Type B pancreatic cell (in vitro differentiated cells): ENCODE results near the gene NSG2. TPM values are rescaled to one million over a fixed set of nuclear protein-coding genes. Genes with fewer than 3 reads are reported as not detected.

Experiments used
- DNase-seq: peaks from one replicate; pipeline ENCODE4 v3.0.0; 2021; ENCODE audit warnings: mixed read lengths; ENCODE audit not compliant: unreplicated experiment; ENCODE audit errors: extremely low spot score
- H3K27ac Mint-ChIP-seq: 2 replicates; pipeline ENCODE4 v1.8.0; 2021; ENCODE audit warnings: mild to moderate bottlenecking, mixed read lengths
- H3K27me3 Mint-ChIP-seq: 2 replicates; pipeline ENCODE4 v1.8.0; 2021; ENCODE audit warnings: mixed read lengths
- H3K36me3 Mint-ChIP-seq: 2 replicates; pipeline ENCODE4 v1.8.0; 2021; ENCODE audit warnings: mixed read lengths
- H3K4me1 Mint-ChIP-seq: one replicate; pipeline ENCODE4 v1.8.0; 2021; ENCODE audit warnings: mixed read lengths; ENCODE audit not compliant: unreplicated experiment
- H3K4me3 Mint-ChIP-seq: 2 replicates; pipeline ENCODE4 v1.8.0; 2021; ENCODE audit warnings: mild to moderate bottlenecking, mixed read lengths
- H3K9me3 Mint-ChIP-seq: 2 replicates; pipeline ENCODE4 v1.8.0; 2021; ENCODE audit warnings: mixed read lengths
- total RNA-seq: library from RNA; stranded (reverse); gene quantifications from 2 replicates; pipeline ENCODE4 v1.2.1, GENCODE V29; 2021; ENCODE audit warnings: low replicate concordance
- TF ChIP-seq, protein P1 (sequence below): fragments of 200-600 bp; sonication (generic); conservative IDR thresholded peaks from 2 replicates; pipeline ENCODE4 v1.5.0; 2021; ENCODE audit warnings: antibody characterized with exemption, mild to moderate bottlenecking

Gene NSG2
- total RNA-seq, 1 donor from 2014 or later: 3.1 TPM

DNA sequence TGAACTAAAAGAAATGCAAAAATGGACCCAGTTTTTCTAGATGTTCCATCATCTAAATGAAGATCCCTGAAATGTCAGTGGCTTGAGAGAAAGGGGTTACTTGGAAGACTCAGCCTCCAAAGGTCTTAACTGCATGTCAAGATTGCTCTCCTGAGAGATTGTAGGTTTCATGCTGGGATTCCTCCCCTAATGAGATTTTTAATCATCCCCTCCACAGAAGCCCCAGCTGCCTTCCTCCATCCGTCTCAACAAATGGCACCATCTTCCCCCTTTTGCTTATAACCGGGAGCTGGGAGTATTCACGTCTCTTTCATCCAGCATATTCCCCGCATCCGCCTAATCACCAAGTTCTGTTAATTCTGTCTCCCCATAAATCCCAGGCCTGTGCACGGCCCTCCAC is 104.5 kb downstream of the NSG2 start:
- Mint-ChIP-seq H3K36me3 (no peaks in the 10 kb centered on the region), H3K4me1 (no peaks in the 10 kb centered on the region), H3K9me3 (no peaks in the 10 kb centered on the region), H3K27ac (no peak overlapping the region), H3K27me3 (peaks cover 40% of the 10 kb centered on the region), H3K4me3 (no peak overlapping the region)
- TF ChIP-seq, protein P1, sequence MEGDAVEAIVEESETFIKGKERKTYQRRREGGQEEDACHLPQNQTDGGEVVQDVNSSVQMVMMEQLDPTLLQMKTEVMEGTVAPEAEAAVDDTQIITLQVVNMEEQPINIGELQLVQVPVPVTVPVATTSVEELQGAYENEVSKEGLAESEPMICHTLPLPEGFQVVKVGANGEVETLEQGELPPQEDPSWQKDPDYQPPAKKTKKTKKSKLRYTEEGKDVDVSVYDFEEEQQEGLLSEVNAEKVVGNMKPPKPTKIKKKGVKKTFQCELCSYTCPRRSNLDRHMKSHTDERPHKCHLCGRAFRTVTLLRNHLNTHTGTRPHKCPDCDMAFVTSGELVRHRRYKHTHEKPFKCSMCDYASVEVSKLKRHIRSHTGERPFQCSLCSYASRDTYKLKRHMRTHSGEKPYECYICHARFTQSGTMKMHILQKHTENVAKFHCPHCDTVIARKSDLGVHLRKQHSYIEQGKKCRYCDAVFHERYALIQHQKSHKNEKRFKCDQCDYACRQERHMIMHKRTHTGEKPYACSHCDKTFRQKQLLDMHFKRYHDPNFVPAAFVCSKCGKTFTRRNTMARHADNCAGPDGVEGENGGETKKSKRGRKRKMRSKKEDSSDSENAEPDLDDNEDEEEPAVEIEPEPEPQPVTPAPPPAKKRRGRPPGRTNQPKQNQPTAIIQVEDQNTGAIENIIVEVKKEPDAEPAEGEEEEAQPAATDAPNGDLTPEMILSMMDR: no peak
- no peak for DNase-seq

DNA sequence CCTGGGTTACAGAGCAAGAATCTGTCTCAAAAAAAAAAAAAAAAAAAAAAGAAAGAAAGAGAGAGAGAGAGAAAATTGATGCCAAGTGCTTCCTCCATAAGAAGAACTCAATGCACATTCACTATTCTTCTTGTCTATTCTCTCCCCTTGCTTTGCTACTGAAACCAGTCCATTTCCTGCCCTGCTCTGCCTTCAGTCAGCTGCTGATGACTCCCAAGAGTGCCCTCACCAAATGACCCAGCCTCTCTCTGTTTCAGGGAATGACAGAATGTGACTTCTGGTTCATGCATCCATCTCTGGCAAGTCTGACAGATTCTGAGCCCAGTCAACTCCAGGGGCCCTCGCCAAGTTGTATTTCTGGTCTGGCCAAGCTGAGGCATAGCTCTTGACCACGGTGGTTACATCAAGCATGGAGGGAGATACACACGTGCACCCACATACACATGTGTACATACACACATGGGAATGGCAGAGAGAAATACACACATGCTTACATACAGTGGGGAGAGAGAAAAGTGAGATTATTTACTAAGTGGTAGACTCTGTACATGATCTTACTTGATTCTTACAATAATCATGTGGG is 106.2 kb downstream of the NSG2 start:
- H3K4me3 Mint-ChIP-seq: no peak overlapping the region
- H3K36me3 Mint-ChIP-seq: no peaks in the 10 kb centered on the region
- DNase-seq: no peak
- H3K27me3 Mint-ChIP-seq: peaks cover 26% of the 10 kb centered on the region
- no peaks in the 10 kb centered on the region for H3K9me3 Mint-ChIP-seq
- no peaks in the 10 kb centered on the region for H3K4me1 Mint-ChIP-seq
- TF ChIP-seq, protein P1: no peak
- no peak overlapping the region for H3K27ac Mint-ChIP-seq

DNA sequence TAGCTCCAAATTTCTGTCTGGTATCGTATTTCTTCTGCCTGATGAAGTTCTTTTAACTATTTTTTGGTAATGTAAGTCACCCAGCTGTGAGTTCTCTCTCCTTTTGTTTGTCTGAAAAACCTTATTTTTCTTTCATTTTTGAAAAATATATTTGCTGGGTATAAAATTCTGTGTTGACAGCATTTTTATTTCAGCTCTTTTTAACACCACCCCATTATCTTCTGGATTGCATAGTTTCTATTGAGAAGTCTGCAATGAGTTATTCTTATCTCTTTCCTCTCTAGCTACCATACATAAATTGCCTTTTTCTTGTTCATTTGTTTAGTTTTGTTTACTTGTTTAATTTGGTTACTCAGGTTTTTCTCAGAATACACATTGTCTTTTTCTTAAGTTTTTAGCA is 109.1 kb downstream of the NSG2 start:
- Mint-ChIP-seq H3K4me3 (no peak overlapping the region), H3K9me3 (no peaks in the 10 kb centered on the region), H3K4me1 (no peaks in the 10 kb centered on the region), H3K36me3 (no peaks in the 10 kb centered on the region), H3K27me3 (peaks cover 10% of the 10 kb centered on the region), H3K27ac (no peak overlapping the region)
- no peak for DNase-seq
- TF ChIP-seq, protein P1: no peak

DNA sequence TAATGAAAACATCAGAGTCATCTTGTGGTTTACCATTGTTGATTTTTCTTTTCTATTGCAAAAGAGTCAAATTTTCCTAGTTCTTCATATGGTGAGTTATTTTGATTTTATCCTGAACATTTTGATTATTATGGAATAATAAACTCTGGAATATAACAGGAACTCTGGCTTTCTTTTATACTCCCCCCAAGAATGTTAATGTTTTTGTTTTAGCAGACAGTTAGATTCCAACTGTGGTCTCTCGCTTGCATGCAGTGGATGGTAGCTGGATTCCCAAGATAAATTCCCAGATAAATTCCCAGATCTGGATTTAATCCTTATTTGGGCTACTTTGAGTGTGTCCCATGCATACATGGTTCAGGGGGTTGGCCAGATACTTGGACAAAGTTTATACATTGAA is 109.8 kb downstream of the NSG2 start:
- Mint-ChIP-seq H3K27me3 (peaks cover 10% of the 10 kb centered on the region), H3K9me3 (no peaks in the 10 kb centered on the region), H3K4me1 (no peaks in the 10 kb centered on the region), H3K4me3 (no peak overlapping the region), H3K36me3 (no peaks in the 10 kb centered on the region), H3K27ac (no peak overlapping the region)
- DNase-seq: no peak
- TF ChIP-seq, protein P1: no peak

DNA sequence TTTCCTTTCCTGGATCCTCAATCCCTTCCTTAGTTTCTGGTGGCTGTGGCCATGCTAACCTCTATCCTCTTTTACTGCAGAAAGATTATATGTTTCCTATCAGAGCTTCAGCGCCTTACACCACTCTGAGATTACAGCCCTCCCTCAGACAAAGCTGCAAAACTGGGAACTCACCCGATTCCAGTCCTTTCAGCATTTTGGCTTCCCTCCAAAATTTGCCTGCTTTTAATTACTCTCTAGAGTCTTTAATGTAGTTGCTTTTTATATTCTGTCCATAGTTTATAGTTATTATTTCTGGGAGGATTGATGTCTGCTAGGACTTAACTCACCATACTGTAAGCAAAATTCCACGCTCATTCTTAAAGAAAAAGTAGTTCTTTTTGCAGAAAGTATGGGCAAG is 110.2 kb downstream of the NSG2 start:
- no peaks in the 10 kb centered on the region for H3K4me1 Mint-ChIP-seq
- H3K36me3 Mint-ChIP-seq: no peaks in the 10 kb centered on the region
- no peak for DNase-seq
- H3K27me3 Mint-ChIP-seq: peaks cover 10% of the 10 kb centered on the region
- no peak overlapping the region for H3K27ac Mint-ChIP-seq
- H3K9me3 Mint-ChIP-seq: no peaks in the 10 kb centered on the region
- no peak overlapping the region for H3K4me3 Mint-ChIP-seq
- TF ChIP-seq, protein P1: no peak

DNA sequence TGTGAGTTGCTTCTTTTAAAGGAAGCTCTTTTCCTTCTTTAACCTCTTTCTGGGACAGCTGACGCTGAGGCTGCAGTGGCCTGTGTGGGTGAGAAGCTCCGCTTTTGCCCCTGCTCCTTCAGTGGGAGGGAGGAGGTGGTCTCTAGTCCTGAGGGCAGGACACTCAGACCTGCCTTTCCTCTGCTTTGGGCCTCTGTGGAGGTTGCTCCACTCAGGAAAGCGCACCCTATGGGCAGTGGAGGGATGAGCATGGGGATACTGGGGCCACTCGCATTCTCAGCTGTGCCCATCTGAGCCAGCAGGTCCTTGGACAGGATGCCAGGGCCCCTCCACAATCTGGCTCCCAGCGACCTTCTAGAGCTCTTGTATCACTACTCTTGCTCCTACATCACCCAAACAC is 111.5 kb downstream of the NSG2 start:
- Mint-ChIP-seq H3K36me3 (no peaks in the 10 kb centered on the region), H3K27me3 (peaks cover 7% of the 10 kb centered on the region), H3K4me3 (no peak overlapping the region), H3K27ac (no peak overlapping the region), H3K4me1 (no peaks in the 10 kb centered on the region), H3K9me3 (no peaks in the 10 kb centered on the region)
- DNase-seq: no peak
- TF ChIP-seq, protein P1: no peak
